Measurements from ENCODE around the gene HSF2BP.
A peak's percentile ranks its signal among the peaks of the same experiment; 100 is the strongest.
"Not testable (repeated sequence)": the region's sequence is repeated elsewhere in the genome, so short reads cannot be mapped to it uniquely, and the experiment has no call there.

The HSF2BP gene

GRCh38 chr21:43687566-43688399, 28.5 kb upstream of the HSF2BP start:
- DNase-seq = peak; percentile 27 to 31

- peak in 1 of 2 donors; percentile 8 for DNase-seq
Measured at GRCh38 chr21:43686811-43687565, 27.7 kb upstream of the HSF2BP start.

DNA sequence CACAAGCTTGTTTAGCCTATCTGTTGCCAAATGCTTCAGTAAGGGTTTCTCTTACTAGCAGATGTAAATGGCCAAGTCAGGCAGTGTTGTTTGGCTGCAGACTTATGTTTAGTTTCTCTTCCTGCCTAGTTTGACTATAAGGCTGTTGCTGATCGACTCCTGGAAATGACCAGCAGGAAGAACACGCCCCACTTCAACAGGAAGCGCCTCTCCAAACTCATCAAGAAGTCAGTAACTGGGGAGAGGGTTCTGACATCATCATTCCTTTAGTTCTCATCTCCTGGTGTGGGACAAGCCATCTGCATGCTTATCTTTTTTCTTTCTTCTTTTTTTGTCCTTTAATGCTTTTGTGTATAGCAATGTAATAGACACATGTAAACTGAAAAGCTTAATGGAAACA, 25.1 kb upstream of the HSF2BP start:
- DNase-seq = peak in 1 of 2 donors; percentile 7

DNA sequence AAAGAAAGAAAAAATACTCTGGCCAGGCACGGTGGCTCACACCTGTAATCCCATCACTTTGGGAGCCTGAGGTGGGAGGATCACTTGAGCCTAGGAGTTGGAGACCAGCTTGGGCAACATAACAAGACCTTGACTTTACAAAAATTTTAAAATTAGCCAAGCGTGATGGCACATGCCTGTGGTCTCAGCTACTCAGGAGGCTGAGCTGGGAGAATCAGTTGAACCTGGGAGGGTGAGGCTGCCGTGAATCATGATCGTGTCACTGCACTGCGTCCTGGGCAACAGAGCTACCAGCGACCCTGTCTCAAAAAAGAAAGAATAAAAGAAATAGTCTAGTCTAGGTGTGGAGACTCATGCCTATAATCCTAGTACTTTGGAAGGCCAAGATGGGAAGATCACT, 22.4 kb upstream of the HSF2BP start:
- no peak for DNase-seq

DNA sequence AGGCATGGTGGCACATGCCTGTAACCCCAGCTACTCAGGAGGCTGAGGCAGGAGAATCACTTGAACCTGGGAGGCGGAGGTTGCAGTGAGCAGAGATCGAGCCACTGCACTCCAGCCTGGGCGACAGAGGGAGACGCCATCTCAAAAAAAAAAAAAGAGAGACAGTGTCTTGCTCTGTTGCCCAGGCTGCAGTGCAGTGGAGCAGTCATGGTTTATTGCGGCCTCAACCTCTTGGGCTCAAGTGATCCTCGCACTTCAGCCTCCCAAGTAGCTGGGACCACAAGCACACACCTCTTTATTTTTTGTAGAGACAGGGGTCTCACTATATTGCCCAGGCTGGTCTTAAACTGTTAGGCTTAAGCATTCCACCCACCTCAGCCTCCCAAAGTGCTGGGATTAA, 21.1 kb upstream of the HSF2BP start:
- not testable (repeated sequence) for DNase-seq

DNA sequence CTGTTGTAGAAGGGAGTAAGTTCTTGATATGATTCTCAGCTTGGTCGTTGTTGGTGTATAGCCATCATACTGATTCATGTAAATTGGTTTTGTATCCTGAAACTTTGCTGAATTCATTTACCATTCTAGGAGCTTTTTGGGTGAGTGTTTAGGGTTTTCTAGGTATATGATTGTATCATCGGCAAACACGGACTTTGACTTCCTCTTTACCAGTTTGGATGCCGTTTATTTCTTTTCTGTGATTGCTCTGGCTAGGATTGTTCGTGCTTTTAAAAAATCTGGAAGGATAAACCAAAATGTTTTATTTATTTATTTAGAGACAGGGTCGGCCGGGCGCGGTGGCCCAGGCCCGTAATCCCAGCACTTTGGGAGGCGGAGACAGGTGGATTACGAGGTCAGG, 20.7 kb upstream of the HSF2BP start:
- no peak for DNase-seq

GRCh38 chr21:43676391-43676790, 17.1 kb upstream of the HSF2BP start:
- no peak for DNase-seq

GRCh38 chr21:43675871-43676270, 16.6 kb upstream of the HSF2BP start:
- no peak for DNase-seq

GRCh38 chr21:43669828-43670605, 10.7 kb upstream of the HSF2BP start:
- no peak for DNase-seq

- peak; percentile 19 to 38 for DNase-seq
Measured at GRCh38 chr21:43667191-43667904, 8.1 kb upstream of the HSF2BP start.

DNA sequence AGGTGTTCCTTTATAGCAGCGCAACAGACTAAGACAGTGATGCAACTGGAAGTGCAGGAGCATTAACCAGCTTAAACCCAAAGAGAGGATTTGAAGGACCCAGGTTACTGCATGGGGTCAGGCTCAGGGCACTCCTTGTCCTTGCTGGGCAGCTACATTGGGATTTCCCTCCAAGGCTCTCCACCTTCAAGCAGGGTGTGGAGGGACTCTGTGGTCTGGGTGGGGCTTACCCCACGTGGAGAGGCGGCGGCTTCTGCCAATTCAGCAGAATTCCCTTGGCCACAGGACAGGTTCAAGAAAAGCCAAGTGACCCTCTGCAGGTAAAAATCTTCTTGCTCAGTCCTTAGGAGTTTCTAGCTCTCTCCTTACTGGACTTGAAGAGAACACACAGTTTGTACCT, 6.6 kb upstream of the HSF2BP start:
- no peak for DNase-seq

DNA sequence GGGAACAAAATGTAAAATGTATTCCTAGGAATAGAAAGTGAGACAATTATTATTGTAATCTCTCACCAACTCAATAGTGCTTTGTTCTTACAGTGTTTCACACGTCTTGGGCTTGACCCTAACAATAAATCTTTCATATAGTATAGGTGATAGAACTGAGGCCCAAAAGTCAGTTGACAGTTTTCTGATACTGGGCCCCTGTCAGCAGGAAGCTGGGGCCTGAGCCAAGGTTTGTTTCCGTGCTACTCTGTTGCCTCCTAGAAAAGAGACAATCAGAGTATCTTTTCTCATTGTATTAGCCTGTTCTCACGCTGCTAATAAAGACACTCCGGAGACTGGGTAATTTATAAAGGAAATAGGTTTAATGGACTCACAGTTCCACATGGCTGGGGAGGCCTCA, 5.1 kb upstream of the HSF2BP start:
- no peak for DNase-seq

DNA sequence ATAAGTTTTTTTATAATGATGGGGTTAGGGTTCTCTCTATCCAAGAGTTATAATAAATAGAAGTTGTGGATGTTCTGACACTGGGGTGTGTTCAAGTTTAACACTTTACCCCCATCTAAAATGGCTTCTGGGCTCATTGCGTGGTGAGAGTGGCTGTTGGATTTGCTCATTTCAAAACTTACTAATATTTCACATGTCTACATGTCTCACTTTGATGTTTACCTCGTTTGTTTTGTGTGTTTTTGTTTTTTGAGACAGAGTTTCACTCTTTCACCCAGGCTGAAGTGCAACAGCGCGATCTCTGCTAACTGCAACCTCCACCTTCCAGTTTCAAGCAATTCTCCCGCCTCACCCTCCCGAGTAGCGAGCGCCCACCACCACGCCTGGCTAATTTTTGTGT, 3.7 kb upstream of the HSF2BP start:
- DNase-seq = no peak

DNA sequence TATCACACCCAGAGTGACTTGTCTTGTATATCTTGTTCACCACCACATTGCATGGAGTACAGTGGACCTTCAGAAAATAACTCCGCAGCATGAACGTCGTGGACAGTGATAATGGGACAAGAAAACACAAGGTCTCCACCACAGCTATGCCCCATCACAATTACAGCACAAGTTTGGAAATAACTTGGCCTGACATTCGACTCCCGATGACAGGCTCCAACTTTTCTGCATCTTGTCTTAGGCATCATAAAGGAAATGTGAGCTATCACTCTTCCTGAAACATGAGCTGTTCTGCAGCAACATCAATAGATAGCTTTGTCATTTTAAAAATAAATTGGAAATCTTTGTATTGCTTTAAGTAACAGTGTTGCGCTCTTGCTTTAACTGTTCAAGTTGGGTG, 3.0 kb upstream of the HSF2BP start:
- DNase-seq = no peak

GRCh38 chr21:43658769-43659135, 536 bp downstream of the HSF2BP start:
- no peak for DNase-seq

GRCh38 chr21:43658088-43658741, 1.1 kb downstream of the HSF2BP start:
- DNase-seq = no peak

DNA sequence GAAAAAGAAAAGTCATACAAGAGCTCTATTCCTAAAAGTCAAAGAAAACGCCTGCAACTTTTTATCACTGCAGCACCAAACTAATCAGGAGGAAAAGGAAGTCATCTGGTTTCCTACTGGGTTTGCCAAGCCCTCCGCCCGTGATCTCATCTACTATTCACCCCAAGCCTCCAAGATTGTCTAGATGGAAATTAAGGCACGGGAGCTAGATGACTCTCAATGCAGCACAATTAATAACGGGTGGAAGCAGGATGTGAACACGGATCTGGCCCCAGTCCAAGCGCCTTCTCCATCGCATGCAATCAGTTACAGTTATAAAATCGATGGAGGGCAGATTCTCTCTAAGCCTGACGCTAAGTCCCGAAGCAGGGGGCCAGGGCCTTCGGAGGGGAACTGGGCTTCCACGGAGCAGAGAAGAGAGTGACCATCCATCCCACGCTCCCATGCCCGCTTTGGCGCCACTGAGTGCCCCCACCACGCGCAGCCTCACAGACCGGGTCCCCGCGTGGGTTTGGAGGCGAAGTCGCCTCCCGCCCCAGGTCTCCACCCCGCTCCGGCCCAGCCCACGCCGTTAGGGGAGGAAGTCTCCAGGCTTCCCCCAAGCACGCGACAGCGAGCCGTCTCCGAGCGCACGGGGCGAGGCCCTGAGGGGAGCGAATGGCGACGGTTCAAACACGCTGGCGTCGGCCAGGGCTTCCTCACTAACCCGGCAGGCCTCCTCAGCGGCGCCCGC, 1.8 kb downstream of the HSF2BP start:
- DNase-seq = peak; percentile 29 to 30

GRCh38 chr21:43654806-43655489, 4.3 kb downstream of the HSF2BP start:
- no peak for DNase-seq

GRCh38 chr21:43653626-43654025, 5.7 kb downstream of the HSF2BP start:
- DNase-seq = no peak

- DNase-seq = no peak
Measured at GRCh38 chr21:43652616-43653015, 6.7 kb downstream of the HSF2BP start.

DNA sequence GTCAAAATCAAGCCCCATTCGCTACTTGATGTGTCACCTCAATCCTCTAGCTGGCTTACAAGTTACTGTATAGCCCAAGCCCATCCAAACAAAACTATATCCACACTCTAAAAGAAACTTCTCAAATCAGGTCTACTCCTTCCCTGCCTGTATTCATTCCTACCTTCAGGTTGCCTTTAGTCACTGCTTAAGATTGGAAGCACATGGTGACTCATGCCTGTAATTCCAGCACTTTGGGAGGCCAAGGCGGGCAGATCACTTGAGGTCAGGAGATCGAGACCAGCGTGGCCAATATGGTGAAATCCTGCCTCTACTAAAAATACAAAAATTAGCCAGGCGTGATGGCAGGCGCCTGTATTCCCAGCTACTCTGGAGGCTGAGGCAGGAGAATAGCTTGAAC, 7.4 kb downstream of the HSF2BP start:
- DNase-seq = not testable (repeated sequence)

Measured in inflammatory macrophage (primary cell).